ENCODE data around the gene PCSK4. TPM values are rescaled to one million over a fixed set of nuclear protein-coding genes. Genes with fewer than 3 reads are reported as not detected.

PCSK4 gene
- total RNA-seq, 6 experiments from 2014 or later, result 0.34 to 1.2 (median 0.98) TPM

DNA sequence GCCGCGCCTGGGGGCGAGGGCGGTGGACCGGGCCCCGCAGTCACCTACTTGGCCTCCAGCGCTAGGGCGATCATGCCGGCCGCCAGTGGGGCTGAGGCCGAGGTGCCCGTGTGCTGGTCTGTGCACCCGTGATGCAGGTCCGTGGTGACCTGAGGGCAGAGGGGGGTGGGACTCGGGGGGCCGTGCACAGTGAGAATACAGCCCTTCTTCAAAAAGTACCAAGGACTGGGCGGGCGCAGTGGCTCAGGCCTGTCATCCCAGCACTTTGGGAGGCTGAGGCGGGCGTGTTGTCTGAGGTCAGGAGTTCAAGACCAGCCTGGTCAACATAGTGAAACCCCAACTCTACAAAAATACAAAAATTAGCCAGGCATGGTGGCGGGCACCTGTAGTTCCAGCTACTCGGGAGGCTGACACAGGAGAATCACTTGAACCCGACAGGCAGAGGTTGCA lies 6.1 kb downstream of the PCSK4 start:
- Mint-ChIP-seq H3K4me3 (no peak overlapping the region), H3K27me3 (ENCODE audit: insufficient read depth) (peaks cover 2% of the 10 kb centered on the region; the same call in 1 of the 2 replicates), H3K36me3 (ENCODE audit: low read depth) (no peaks in the 10 kb centered on the region; the same call in 1 of the 2 replicates), H3K4me1 (ENCODE audit: low read depth) (peaks cover 5% of the 10 kb centered on the region), H3K27ac (no peak overlapping the region), H3K9me3 (no peaks in the 10 kb centered on the region)
- no peak for DNase-seq
- TF ChIP-seq, protein P1, sequence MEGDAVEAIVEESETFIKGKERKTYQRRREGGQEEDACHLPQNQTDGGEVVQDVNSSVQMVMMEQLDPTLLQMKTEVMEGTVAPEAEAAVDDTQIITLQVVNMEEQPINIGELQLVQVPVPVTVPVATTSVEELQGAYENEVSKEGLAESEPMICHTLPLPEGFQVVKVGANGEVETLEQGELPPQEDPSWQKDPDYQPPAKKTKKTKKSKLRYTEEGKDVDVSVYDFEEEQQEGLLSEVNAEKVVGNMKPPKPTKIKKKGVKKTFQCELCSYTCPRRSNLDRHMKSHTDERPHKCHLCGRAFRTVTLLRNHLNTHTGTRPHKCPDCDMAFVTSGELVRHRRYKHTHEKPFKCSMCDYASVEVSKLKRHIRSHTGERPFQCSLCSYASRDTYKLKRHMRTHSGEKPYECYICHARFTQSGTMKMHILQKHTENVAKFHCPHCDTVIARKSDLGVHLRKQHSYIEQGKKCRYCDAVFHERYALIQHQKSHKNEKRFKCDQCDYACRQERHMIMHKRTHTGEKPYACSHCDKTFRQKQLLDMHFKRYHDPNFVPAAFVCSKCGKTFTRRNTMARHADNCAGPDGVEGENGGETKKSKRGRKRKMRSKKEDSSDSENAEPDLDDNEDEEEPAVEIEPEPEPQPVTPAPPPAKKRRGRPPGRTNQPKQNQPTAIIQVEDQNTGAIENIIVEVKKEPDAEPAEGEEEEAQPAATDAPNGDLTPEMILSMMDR (IDR thresholded peaks at IDR 0.05), result no peak

DNA sequence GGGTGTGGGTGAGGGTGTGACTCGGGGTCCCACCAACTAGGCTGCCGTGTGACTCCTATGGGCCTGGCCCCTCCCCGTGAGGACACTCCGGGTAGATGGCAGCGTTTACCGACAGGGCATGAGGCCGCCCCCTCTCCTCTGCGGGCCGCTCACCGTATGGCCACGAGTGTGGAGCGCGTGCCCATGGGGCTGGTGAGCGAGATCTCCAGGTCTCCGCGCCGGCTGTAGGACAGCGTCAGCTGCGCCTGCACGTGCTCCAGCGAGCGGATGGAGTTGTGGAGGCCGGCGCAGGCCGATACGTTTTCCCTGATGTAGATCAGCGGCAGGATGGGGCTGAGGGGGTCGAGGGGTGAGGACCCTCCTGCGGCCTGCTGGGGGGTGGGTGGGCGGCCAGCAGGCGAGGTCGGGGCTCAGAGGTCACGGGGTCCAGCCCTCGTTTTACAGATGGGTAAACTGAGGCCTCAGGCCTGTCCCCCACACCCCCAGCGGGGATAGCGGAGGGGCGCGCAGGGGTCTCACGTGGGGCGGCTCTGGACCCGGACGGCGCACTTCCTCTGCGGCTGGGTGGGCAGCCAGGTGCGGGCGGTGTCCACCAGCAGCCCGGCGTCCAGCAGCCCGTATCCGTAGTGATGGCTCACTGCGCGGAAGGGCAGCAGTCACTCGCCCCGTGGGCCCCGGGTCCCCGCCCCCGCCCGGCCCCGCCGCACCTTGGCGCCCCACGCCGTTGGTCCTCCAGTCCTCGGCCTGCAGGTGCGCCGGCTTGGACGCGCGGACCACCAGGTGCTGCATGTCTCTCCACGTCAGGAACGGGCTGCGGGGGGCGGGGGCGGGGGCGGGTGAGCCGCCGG lies 6.8 kb downstream of the PCSK4 start:
- Mint-ChIP-seq H3K27me3 (ENCODE audit: insufficient read depth) (peaks cover 3% of the 10 kb centered on the region; the same call in 1 of the 2 replicates), H3K4me3 (no peak overlapping the region), H3K27ac (no peak overlapping the region), H3K9me3 (no peaks in the 10 kb centered on the region), H3K36me3 (ENCODE audit: low read depth) (no peaks in the 10 kb centered on the region; the same call in 1 of the 2 replicates), H3K4me1 (ENCODE audit: low read depth) (peaks cover 6% of the 10 kb centered on the region)
- no peak for DNase-seq
- TF ChIP-seq, protein P1 (IDR thresholded peaks at IDR 0.05), result no peak

DNA sequence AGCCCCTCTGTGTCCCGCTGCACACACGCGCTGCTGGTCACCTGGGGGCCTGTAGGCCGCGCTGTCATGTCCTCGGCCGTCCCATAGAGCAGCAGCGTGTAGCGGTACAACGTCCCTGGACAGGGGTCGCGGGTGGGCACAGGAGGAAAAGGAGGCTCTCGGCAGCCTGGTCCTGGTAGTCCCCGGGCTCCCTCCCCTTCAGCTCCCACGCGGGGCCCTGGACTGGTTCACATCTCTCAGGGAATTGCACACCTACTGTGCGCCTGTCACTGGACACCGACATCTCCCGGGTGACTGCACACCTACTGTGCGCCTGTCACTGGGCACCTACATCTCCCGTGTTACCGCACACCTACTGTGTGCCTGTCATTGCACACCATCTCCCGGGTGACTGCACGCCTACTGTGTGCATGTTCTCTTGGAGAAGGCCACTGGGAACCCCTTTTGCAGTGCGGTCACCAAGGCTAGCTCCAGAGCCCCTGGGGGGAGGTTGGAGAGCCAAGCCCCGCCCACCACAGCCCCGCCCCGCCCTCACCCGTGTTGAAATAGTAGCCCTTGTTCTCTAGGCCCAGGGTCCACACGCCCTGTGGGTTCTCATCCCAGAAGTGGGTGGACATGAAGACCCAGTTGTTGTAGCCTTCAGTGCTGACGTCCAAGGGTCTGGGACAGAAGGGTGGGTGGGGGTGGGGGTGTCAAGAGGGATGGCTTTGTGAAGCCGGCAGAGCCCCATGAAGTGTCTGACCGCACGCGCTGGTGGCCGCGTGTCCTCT lies 7.6 kb downstream of the PCSK4 start:
- Mint-ChIP-seq H3K4me3 (no peak overlapping the region), H3K4me1 (ENCODE audit: low read depth) (peaks cover 6% of the 10 kb centered on the region), H3K36me3 (ENCODE audit: low read depth) (no peaks in the 10 kb centered on the region; the same call in 1 of the 2 replicates), H3K27ac (no peak overlapping the region), H3K9me3 (no peaks in the 10 kb centered on the region), H3K27me3 (ENCODE audit: insufficient read depth) (peaks cover 3% of the 10 kb centered on the region; the same call in 1 of the 2 replicates)
- TF ChIP-seq, protein P1 (IDR thresholded peaks at IDR 0.05), result no peak
- DNase-seq, result no peak

DNA sequence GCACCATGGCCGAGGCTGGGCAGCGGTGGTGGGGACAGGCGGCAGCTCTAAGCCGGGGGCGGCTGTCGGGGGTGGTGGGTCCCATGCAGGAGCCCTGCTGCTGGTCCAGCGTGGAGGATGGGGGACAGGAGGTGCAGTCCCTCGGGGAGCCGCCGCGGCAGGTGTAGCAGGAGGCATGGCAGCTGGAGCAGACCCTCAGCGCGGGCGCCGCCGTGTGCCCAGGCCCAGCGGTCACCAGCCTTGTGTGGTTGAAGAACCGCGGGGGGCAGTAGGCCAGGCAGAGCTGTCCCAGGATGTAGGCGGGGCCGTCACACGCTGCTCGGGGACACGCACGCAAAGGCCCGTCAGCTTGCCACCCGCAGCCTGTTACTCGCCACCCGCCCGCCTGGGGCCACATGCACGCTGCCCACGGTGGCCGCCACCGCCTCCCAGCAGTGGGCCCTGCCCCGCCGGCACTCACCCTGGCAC lies 8.2 kb downstream of the PCSK4 start:
- no peaks in the 10 kb centered on the region; the same call in 1 of the 2 replicates for H3K36me3 Mint-ChIP-seq (ENCODE audit: low read depth)

More for the DNA sequence above, 8.2 kb downstream of the PCSK4 start:
- TF ChIP-seq, protein P1 (IDR thresholded peaks at IDR 0.05), result no peak
- H3K27me3 Mint-ChIP-seq (ENCODE audit: insufficient read depth), result peaks cover 3% of the 10 kb centered on the region; the same call in 1 of the 2 replicates
- no peak overlapping the region for H3K4me3 Mint-ChIP-seq
- H3K4me1 Mint-ChIP-seq (ENCODE audit: low read depth), result peaks cover 11% of the 10 kb centered on the region
- H3K9me3 Mint-ChIP-seq, result no peaks in the 10 kb centered on the region
- no peak overlapping the region for H3K27ac Mint-ChIP-seq
- no peak for DNase-seq
